ENCODE data around the gene ADGB. TPM values are rescaled to one million over a fixed set of nuclear protein-coding genes. Genes with fewer than 3 reads are reported as not detected.
"Not testable (repeated sequence)": the region's sequence is repeated elsewhere in the genome, so short reads cannot be mapped to it uniquely, and the experiment has no call there.

The ADGB gene
- total RNA-seq, 1 donor from 2014 or later: not detected

DNA sequence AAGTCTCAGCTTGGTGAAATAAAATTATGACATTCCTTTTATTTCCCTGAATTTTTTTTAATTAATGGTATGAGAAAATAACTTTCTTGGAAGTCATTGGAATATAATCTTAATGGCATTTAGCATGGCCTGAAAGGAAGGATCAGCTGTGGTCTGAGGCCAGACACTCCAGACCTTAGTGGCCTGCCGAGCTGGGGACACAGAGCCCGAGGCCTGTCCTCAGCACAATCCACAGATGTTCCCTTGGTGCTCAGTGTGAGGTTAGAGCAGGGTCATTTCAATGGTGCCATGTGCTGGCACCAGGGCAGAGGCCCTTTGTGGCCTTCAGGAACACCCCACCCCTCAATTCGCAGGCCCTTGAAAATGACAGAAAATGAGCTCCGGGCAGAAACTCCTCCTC, 120.6 kb downstream of the ADGB start:
- intact Hi-C loops (cut with DNase I): no loop called here

DNA sequence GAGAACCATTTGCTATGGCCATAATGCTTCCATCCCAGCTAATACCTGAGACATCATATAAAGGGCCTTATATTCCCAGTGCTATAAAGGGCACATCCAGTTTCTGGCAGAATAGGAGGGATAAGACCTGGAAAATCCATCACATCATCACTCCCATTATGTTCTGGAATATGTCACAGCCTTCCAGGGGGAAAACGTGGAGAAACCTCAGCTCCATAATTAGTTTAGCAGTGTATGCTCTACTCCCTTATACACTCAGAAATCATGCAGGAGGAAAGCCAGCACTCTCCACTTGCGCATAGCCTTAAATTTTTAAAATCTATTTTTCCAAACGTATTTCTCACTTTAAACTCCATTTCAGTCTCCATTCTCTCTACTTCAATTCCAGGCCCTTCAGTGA, 140.9 kb downstream of the ADGB start:
- DNase-seq (ENCODE audit: low spot score): no peak
- intact Hi-C loops (cut with DNase I): no loop called here

More for the DNA sequence above, 120.6 kb downstream of the ADGB start:
- DNase-seq (ENCODE audit: low spot score): no peak

DNA sequence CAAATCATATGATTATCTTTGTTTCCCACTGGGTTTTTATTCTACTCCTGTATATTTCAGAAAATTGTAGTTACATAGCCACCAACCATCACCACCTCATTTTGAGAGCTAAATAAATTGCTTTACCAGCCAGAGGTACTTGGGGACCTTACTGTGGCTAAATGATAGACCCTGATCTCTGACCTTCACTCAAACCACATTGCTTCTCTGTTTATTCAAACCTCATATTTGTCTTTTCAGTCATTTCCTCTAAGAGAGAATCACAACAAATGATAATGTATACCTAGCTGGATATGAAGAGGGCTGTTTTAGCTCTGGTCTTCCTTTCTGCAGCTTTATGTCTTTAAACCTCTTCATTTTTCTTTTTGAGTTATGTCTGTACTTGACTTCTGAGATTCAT, 142.8 kb downstream of the ADGB start:
- no peak for DNase-seq (ENCODE audit: low spot score)
- intact Hi-C loops (cut with DNase I): no loop called here

DNA sequence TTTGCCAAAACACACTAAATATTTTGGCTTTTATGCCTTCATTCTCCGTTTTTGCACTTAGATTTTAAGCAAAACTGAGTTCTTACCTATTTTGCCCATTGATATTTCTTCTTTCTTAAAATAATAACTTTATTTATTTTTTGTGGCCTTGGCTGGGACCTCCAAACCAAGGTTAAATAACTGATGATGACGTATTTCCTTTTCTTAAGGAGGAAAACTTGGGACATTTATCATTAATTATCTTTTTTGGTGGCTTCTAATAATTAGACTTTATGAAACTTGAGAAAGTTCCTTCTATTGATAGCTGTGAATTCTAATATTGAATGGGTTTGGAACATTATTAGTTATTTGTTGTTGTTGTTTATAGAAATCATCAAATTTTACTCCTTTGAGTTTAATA, 154.5 kb downstream of the ADGB start:
- intact Hi-C loops (cut with DNase I): no loop called here
- DNase-seq (ENCODE audit: low spot score): no peak

DNA sequence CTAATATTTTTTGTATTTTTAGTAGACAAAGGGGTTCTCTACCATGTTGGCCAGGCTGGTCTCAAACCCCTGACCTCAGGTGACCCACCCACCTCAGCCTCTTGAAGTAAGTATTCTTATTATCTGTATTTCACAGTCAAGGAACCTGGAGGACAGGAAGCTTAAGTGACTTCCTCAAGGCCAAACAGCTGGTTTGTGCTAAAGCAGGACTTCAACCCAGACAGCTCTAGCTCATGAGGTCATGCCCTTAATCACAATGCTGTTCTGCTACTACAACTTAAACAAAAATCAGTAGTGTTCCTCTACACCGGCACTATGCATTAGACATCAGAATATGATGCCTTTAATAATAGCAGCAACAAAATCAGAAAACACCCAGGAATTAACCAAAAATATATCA, 168.9 kb downstream of the ADGB start:
- DNase-seq (ENCODE audit: low spot score): no peak
- intact Hi-C loops (cut with DNase I): no loop called here

DNA sequence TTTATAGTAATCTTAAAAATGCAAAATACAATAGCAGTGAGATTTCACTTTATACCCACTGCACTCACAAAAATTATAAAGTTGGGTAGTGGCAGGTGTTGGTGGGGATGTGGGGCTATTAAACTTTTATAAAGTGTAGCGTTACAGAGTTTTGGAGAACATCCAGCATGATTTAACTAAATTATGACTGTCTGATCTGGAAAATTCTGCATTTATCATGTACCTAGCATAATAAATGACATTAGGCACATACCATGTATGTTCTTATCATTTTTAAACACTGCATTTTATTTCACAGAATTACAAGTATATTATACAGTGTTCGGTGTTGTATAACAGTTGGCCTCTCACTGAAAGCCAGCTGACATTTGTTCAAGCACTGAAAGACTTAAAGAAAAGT, 169.9 kb downstream of the ADGB start:
- intact Hi-C loops (cut with DNase I): no loop called here
- DNase-seq (ENCODE audit: low spot score): no peak

DNA sequence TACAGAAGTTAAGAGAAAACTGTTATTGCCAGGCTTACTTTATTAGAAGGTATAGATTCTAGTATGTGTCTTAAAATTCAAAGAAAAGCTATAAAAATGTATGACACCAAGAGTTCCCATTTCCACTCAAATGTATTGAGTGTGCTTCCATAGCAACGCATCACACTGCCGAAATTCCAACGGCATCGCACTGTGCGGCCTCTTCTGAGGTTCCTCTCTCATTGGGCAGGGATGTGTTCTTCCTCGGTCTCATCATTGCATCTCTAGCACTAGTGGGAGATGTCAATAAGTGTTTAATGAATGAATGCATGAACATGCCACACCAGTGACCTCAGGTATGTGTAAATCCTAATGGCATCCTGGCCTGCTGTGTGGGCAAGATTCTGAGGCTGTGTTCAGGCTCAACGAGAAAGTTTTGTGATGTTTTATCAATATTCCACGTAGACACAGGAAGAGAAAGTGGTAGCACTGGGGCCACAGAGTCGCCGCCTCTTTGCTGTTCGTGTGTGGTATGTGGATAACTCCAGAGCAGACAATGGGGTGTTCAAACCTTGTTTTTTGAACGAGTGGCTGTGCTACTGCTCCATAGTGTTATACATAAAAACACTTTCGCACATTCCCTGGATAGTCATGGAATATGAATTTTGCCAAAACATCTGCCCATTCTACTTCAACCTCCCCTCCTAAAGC, 171.6 kb downstream of the ADGB start:
- no peak for DNase-seq (ENCODE audit: low spot score)
- intact Hi-C loops (cut with DNase I): no loop called here

DNA sequence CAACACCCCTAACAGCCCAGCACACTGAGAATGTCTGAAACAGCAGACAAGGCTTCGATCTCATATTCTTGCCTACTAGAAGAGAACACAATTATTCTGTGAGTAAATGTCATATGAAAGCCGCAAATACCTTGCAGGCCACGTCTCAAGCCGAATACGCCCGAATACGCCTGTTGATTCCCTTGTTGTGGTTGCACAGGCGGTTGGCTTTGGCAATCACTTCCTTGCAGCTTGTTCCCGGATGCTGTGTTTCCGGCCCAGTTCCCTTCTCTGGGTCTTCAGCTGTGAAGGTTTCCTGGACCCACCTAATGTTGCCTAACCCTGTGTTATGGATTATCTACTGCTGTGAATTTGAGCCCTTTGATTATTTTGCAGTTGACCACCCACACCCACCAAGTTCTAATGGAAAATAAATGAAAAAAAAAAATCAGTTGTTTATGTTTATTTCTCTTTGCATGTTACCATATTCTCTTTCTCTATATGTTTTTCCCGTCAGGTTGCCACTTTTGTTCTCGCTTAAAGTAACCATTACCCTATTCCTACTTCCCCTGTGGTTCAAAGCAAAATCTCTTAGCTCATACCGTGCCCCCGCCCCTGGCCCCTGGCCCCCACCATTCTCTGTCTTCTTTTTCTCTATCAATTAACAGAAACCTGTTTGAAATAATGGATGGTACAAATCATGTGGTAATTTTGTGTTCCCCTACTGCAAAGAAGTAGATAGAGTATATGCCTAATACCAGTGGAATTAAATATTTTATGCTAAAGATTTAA, 172.4 kb downstream of the ADGB start:
- intact Hi-C loops (cut with DNase I): no loop called here
- DNase-seq (ENCODE audit: low spot score): peak; percentile 86

DNA sequence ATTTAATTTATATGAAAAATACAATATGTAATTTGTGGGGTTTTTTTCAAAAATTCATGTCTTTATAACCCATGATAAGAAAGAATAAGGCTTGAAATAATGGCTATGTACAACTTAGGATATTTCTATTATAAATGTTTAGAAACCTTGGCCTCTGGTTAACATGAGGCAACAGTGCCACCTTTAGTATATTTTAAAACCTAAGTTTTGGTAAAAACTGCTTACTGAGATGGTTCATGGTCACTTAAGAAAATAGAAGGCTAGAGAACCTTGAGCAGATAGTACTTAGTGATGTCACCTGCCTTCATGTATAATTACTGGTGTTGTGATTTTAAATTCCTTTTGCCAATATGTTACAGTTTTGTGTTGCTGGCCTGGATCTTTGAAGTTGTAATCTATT, 176.4 kb downstream of the ADGB start:
- no peak for DNase-seq (ENCODE audit: low spot score)

DNA sequence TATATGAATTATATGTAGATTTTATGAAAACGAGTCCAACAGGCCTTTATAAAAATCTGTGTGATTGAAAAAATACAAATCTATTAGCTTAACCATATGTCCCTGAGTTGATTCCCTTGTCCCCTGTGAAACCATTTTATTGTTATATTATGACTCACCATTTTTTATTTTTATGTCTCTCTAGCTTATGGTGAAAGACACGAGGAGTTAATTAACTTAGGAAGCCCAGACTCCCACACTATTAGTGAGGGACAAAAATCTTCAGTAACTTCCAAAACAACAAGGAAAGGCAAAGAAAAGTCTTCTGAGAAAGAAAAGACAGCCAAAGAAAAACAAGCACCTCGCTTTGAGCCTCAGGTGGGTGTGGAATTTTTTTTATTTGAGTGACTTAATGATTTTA, 183.1 kb downstream of the ADGB start:
- intact Hi-C loops (cut with DNase I): no loop called here
- DNase-seq (ENCODE audit: low spot score): no peak

More for the DNA sequence above, 176.4 kb downstream of the ADGB start:
- intact Hi-C loops (cut with DNase I): no loop called here

DNA sequence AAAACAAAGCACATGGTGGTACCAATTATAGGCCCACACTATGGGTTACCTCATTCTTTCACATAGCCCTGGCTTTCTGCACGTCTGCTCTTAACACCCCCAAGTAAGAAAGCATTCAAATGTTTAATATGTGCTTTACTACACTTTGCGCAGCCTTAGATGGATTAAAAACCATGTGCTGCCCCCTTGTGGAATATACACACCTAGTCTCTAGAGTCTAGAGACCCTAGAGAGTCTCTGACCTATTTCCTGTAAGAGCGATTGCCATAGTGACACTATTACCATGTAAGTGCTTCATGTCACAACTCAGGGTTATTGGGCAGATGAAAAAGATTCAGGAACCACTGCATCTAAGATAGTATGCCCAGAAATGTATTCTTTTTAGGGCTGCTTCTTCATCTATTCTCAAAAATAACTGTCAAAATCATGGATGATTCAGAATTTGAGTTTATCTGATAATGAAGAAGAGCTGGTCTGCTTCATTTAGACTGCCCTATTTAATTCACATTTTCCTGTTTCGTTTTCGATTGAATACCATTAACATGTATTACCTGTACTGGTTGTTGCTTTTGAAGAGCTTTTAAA, 186.3 kb downstream of the ADGB start:
- no peak for DNase-seq (ENCODE audit: low spot score)

DNA sequence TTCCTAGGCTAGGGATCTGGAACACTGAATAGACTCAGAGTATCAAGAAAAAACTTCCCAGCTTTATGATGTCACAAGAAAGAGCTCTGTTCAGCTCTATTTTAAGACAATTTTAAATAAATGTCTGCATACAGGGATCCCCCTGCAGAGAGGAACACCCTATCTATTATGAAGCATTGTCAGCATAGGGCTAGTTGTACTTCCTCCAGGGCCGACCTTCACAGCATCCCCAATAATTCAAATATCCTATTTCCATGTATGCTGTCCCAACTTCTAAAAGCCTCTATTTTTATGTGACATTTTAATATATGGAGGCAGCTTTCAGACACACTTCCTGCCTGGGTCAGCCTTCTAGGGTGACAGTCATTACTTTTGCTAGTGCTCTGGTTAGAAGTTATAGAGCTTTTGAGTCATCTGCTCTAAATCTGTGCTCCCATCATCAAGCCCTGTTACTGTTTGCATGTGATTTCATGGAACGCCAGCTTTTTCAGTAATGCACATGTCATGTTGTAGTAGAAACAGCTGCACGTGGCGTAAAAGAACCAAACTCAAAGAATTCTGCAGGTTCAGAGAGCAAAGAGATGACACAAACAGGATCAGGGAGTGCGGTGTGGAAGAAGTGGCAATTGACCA, 189.2 kb downstream of the ADGB start:
- DNase-seq (ENCODE audit: low spot score): no peak
- intact Hi-C loops (cut with DNase I): no loop called here

More for the DNA sequence above, 186.3 kb downstream of the ADGB start:
- intact Hi-C loops (cut with DNase I): no loop called here

DNA sequence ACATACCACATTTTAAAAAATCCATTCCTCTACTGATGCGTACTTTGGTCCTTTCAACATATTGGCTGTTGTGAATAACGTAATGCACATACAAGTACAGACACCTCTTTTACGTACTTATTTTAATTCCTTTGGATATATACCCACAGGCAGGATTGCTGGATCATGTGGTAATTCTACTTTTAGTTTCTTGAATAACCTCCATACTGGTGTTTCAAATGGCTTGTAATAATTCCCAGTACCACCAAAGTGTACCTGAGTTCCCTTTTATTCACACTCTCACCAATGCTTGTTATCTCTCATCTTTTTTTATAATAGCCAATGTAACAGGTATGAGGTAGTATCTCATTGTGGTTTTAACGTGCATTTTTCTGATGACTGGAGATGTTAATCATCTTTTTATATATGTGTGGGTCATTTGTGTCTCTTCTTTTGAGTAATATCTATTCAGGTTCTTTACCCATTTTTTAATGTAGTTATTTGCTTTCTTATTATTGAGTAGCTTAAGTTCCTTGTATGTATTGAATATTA, 191.9 kb downstream of the ADGB start:
- intact Hi-C loops (cut with DNase I): no loop called here

DNA sequence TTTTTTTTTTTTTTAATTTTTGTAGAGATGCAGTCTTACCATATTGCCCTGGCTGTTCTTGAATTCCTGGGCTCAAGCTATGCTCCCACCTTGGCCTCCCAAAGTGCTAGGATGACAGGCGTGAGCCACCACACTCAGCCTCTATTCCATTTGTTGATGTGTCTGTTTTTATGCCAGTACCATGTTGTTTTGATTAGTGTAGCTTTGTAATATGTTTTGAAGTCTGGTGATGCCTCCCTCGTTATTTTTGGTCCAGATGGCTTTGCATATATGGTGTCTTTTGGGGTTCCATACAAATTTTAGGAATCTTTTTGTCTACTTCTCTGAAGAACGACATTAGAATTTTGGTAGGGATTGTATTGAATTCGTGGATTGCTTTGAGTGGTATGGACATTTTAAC, 193.2 kb downstream of the ADGB start:
- intact Hi-C loops (cut with DNase I): no loop called here
- DNase-seq (ENCODE audit: low spot score): no peak

More for the DNA sequence above, 191.9 kb downstream of the ADGB start:
- DNase-seq (ENCODE audit: low spot score): no peak

DNA sequence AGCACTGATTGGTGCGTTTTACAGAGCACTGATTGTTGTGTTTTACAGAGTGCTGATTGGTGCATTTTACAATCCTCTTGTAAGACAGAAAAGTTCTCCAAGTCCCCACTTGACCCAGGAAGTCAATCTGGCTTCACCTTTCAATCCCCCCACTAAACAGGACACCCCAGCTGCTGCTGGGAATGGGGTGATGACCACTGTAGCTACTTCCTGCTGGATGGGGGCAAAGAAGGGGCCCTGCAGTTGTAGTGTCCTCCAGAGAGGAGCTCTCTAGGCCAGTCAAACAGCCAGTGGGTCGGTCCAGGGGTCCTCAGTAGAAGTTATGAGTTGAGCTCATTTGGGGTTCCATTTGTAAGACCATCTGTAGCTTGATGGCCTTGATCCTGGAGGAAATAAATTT, 194.4 kb downstream of the ADGB start:
- DNase-seq (ENCODE audit: low spot score); intact Hi-C loops (cut with DNase I): not testable (repeated sequence)

DNA sequence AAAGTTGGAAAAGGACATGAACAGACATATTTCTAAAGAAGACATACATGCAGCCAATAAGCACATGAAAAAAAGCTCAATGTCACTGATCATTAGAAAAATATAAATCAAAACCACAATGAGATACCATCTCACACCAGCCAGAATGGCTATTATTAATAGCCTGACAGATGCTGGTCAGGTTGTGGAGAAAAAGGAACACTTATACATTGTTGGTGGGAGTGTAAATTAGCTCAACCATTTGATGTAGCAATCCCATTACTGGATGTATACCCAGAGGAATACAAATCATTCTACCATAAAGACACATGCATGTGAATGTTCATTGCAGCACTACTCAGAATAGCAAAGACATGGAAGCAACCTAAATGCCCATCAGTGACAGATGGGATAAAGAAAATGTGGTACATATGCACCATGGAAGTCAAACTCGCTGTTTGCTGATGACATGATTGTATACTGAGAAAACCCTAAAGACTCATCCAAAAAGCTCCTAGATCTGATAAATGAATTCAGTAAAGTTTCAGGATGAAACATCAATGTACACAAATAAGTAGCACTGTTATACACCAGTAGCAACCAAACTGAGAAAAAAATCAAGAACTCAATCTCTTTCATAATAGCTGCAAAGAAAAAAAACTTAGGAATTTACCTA, 196.8 kb downstream of the ADGB start:
- intact Hi-C loops (cut with DNase I): no loop called here
- no peak for DNase-seq (ENCODE audit: low spot score)

DNA sequence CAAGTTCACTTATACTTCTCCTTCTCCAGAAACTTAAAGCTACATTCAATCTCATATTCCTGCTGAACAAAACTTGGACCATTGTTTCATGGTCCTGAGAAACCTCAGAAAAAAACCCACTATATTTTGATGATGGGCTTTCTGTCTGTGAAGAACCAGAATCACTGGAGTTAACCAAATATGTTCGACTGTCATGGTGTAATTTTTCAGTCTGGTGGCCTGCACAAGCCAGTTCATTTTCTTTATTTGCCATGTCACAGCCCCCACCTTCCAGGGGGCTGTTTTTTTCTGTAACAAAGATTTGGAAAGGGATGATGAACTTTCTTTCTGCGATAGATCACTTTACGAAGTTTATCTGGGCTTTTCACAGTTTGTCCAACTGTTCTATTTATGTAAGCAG, 204.4 kb downstream of the ADGB start:
- intact Hi-C loops (cut with DNase I); DNase-seq (ENCODE audit: low spot score): not testable (repeated sequence)

DNA sequence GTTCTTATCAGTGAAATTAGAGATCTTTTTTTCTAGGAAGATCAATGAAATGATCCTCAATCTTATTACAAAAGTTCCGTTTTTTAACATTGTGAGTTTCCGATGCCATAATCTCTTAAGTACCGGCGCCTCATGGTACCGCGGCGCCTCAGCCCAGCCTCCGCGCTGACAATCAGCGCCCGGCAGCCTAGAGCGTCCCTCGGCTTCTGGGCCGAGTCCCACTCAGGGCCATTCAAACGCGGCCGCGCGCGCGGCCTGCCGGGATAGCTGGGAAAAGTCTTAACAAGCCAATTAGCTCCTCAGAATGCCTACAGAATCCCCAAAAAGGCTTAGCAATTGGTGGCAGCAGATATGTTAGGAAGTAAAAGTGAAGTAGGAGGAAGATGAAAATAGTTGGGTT, 204.8 kb downstream of the ADGB start:
- no peak for DNase-seq (ENCODE audit: low spot score)
- intact Hi-C loops (cut with DNase I): no loop called here

DNA sequence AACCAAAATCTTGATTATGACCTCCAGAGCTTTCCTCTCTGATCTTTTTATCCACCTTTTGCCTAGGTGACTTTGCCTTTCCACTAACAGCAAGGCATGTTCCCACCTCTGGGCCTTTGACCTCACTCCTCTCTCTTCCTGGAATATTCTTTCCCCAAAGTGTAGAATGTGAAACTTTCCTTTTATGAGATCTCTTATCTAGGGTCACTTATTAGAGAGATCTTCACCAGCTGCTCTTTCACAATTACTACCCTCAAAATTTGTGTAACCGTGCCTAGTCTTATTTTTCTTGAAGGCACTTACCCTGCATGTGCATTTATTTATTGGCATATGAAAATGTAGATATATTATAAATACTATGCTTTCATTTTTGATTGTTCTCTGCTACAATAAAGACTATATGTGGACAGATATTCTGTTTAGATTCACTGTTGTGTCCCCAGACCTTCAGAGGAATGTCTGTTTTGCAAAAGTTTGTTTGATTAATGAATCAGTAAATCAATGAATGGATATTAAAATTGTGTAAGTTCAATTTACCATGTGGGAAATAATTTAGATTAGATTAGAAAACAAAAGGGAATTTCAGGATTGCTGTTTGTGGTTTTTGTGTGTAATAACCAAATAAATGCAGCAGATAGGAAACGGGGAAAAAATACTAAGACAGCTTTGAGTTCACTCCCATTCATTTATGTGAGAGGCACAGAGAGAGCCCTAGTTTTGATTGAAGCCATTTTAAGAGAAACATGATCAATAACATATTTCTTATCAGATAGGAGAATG, 207.0 kb downstream of the ADGB start:
- DNase-seq (ENCODE audit: low spot score): no peak
- intact Hi-C loops (cut with DNase I): no loop called here

All from cardiac septum (tissue), 1 donor.